Right lobe of liver (tissue), 4 donors: ENCODE data around the gene CEBPZ.

Experiments
- POLR2A ChIP-seq: fragments of 450-650 bp; IDR thresholded peaks from one replicate; pipeline ENCODE4 v1.6.1; 2017; ENCODE audit warnings: antibody characterized with exemption, mild to moderate bottlenecking
- TF ChIP-seq, protein P1 (sequence below), 4 donors: fragments of 200-600 bp in 3 of 4; fragments of 450-650 bp in 1 of 4; IDR thresholded peaks; one replicate each; pipeline versions ENCODE4 v1.5.1 to v1.8.0; 2016 to 2022; ENCODE audit warnings: antibody characterized with exemption in 4 of 4, mild to moderate bottlenecking in 2 of 4
- donor health status: DM: no; HTN: no; CAD: no.
- donor health status: DM: no; HTN: no; CAD: no.
- donor health status: DM: no; HTN: yes; CAD: no.

DNA sequence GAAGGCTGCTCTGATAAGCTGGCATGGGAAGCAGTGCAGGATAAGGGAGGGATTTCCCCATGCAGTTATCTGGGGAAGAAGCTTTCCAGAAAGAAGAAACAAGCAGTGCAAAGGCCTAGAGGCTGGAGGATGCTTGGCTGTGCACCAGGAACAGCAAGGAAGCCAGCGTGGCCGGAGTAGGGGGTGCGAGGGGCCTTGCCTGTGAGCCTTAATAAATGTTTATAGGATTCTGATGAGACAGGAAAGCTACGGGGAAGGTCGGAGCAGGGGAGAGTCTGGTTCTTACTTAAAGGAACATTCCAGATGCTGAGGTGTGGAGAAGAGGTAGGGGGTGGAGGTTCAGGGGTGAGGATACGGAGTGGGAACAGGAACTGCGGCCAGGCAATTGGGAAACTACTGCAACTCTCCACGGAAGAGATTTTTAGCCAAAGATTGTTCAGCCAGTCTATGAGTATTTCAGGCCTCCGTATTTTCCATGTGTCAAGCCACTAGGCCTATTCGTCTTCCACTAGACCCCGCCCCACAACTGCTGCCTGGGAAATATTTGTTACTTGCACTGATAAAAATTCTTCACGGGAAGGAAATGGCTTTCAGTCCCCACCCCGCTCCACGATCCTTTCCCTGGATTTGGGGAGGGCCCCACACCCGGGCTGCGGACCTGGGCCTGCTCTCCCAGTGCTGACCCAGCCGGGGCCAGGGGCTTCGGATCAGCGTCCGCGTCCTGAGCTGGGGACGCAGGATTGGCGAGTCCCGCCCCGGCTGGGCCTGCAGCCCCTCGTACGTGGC lies 75.1 kb downstream of the CEBPZ start:
- TF ChIP-seq POLR2A: no peak
- TF ChIP-seq, protein P1, sequence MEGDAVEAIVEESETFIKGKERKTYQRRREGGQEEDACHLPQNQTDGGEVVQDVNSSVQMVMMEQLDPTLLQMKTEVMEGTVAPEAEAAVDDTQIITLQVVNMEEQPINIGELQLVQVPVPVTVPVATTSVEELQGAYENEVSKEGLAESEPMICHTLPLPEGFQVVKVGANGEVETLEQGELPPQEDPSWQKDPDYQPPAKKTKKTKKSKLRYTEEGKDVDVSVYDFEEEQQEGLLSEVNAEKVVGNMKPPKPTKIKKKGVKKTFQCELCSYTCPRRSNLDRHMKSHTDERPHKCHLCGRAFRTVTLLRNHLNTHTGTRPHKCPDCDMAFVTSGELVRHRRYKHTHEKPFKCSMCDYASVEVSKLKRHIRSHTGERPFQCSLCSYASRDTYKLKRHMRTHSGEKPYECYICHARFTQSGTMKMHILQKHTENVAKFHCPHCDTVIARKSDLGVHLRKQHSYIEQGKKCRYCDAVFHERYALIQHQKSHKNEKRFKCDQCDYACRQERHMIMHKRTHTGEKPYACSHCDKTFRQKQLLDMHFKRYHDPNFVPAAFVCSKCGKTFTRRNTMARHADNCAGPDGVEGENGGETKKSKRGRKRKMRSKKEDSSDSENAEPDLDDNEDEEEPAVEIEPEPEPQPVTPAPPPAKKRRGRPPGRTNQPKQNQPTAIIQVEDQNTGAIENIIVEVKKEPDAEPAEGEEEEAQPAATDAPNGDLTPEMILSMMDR (IDR thresholded peaks at IDR 0.05): no peak
